CD4-positive, alpha-beta T cell treated with Interferon alpha-2 for 1 hour (primary cell): ENCODE measurements around the gene SRSF2.
"Not testable (repeated sequence)": the region's sequence is repeated elsewhere in the genome, so short reads cannot be mapped to it uniquely, and the experiment has no call there.

Source experiments
- DNase-seq, 2 donors: peaks; one replicate each; pipeline ENCODE4 v3.0.0-alpha.2; 2020 to 2022

Gene SRSF2

GRCh38 chr17:76737082-76737675 lies at the start of gene SRSF2:
Gene SRSF2, minus strand, starts transcription at chr17:76737331. Its CDS starts 171 bp downstream, at chr17:76737160.
- peak; percentile 99 to 100 for DNase-seq

- DNase-seq = no peak
These were observed 47.8 kb upstream of the SRSF2 start for GRCh38 chr17:76784926-76785325.

GRCh38 chr17:76783146-76783545 lies 46.0 kb upstream of the SRSF2 start:
- no peak for DNase-seq

GRCh38 chr17:76781056-76781982 lies 44.2 kb upstream of the SRSF2 start:
- peak; percentile 2 to 28 for DNase-seq

GRCh38 chr17:76775021-76775600 lies 38.0 kb upstream of the SRSF2 start:
- DNase-seq = no peak

GRCh38 chr17:76772842-76773525 lies 35.9 kb upstream of the SRSF2 start:
- DNase-seq = peak; percentile 45 to 79

- DNase-seq = no peak
These were observed 21.4 kb upstream of the SRSF2 start for GRCh38 chr17:76758570-76758969.

- DNase-seq = no peak
These were observed 20.1 kb upstream of the SRSF2 start for GRCh38 chr17:76757256-76757655.

GRCh38 chr17:76755285-76755684 lies 18.2 kb upstream of the SRSF2 start:
- DNase-seq = no peak

GRCh38 chr17:76753061-76753961 lies 16.2 kb upstream of the SRSF2 start:
- peak; percentile 48 to 79 for DNase-seq

- peak in 1 of 2 donors; percentile 67 for DNase-seq
These were observed 14.9 kb upstream of the SRSF2 start for GRCh38 chr17:76752006-76752405.

GRCh38 chr17:76751416-76751993 lies 14.4 kb upstream of the SRSF2 start:
- DNase-seq = no peak

GRCh38 chr17:76748657-76749056 lies 11.5 kb upstream of the SRSF2 start:
- no peak for DNase-seq

GRCh38 chr17:76747716-76748363 lies 10.7 kb upstream of the SRSF2 start:
- DNase-seq = no peak

GRCh38 chr17:76745785-76746184 lies 8.7 kb upstream of the SRSF2 start:
- DNase-seq = not testable (repeated sequence)

GRCh38 chr17:76744747-76745146 lies 7.6 kb upstream of the SRSF2 start:
- no peak for DNase-seq

- no peak for DNase-seq
These were observed 5.8 kb upstream of the SRSF2 start for GRCh38 chr17:76742958-76743357.

- no peak for DNase-seq
These were observed 3.4 kb upstream of the SRSF2 start for GRCh38 chr17:76740329-76741118.

GRCh38 chr17:76739568-76740115 lies 2.5 kb upstream of the SRSF2 start:
- DNase-seq = not testable (repeated sequence)

- DNase-seq = no peak
These were observed 1.3 kb upstream of the SRSF2 start for GRCh38 chr17:76738468-76738850.
